CD14-positive monocyte (primary cell): Measurements from ENCODE around the gene MIF4GD. TPM values are rescaled to one million over a fixed set of nuclear protein-coding genes. Genes with fewer than 3 reads are reported as not detected.
A peak's percentile ranks its signal among the peaks of the same experiment; 100 is the strongest.

ENCODE experiments used
- DNase-seq, 3 donors: peaks; one replicate each; pipeline ENCODE4 v3.0.0-alpha.2; 2011 to 2022
- H2AFZ ChIP-seq: 2 replicates; pipeline ENCODE4 v1.6.0; 2012; ENCODE audit warnings: mild to moderate bottlenecking, low read depth, low read length, inconsistent platforms; ENCODE audit not compliant: insufficient read depth, poor library complexity, severe bottlenecking
- H3K27ac ChIP-seq, 2 donors: 1 replicate in 1 of 2; 2 replicates in 1 of 2; pipeline ENCODE4 v1.5.1; 2012 to 2013; ENCODE audit warnings: low read length in 2 of 2, control low read depth in 1 of 2, inconsistent platforms in 1 of 2, low read depth in 1 of 2, mild to moderate bottlenecking in 1 of 2
- H3K27me3 ChIP-seq, 2 donors: one replicate each; pipeline versions ENCODE4 v1.6.0 to v1.6.1; 2011 to 2013; ENCODE audit warnings: low read length in 2 of 2; ENCODE audit not compliant: control insufficient read depth in 2 of 2, insufficient read depth in 2 of 2
- H3K36me3 ChIP-seq, 2 donors: replicated peaks in 1 of 2; 1 replicate in 1 of 2; 2 replicates in 1 of 2; pipeline versions ENCODE4 v1.5.1 to v1.6.1; 2012 to 2013; ENCODE audit warnings: low read length in 2 of 2, control low read depth in 1 of 2, inconsistent platforms in 1 of 2, mild to moderate bottlenecking in 1 of 2; ENCODE audit not compliant: insufficient read depth in 2 of 2, control insufficient read depth in 1 of 2
- H3K4me1 ChIP-seq, 2 donors: 1 replicate in 1 of 2; 2 replicates in 1 of 2; pipeline versions ENCODE4 v1.5.1 to v1.6.1; 2012 to 2013; ENCODE audit warnings: low read length in 2 of 2, control low read depth in 1 of 2, inconsistent platforms in 1 of 2, mild to moderate bottlenecking in 1 of 2, moderate library complexity in 1 of 2; ENCODE audit not compliant: insufficient read depth in 2 of 2, control insufficient read depth in 1 of 2
- H3K4me2 ChIP-seq: replicated peaks from 2 replicates; pipeline ENCODE3; 2012; ENCODE audit warnings: low read length, moderate library complexity, mild to moderate bottlenecking; ENCODE audit not compliant: poor library complexity, severe bottlenecking; ENCODE audit errors: extremely low read depth
- H3K4me3 ChIP-seq, 3 experiments: fragments of 200-600 bp in 1 of 3; sonication (generic) in 1 of 3; replicated peaks in 1 of 3; 1 replicate in 2 of 3; 2 replicates in 1 of 3; pipeline ENCODE4 v1.5.1; 2011 to 2013; ENCODE audit warnings: low read length in 3 of 3, mild to moderate bottlenecking in 3 of 3, control low read depth in 2 of 3, low read depth in 2 of 3, inconsistent platforms in 1 of 3, moderate library complexity in 1 of 3
- H3K79me2 ChIP-seq: 2 replicates; pipeline ENCODE4 v1.6.0; 2012; ENCODE audit warnings: mild to moderate bottlenecking, control low read depth, inconsistent platforms, low read length, moderate library complexity; ENCODE audit not compliant: insufficient read depth
- H3K9ac ChIP-seq: 2 replicates; pipeline ENCODE4 v1.6.0; 2017; ENCODE audit warnings: low read length, mild to moderate bottlenecking; ENCODE audit not compliant: insufficient read depth, poor library complexity, severe bottlenecking
- H3K9me3 ChIP-seq, 2 donors: replicated peaks in 1 of 2; 1 replicate in 1 of 2; 2 replicates in 1 of 2; pipeline versions ENCODE4 v1.5.1 to v1.6.1; 2012 to 2013; ENCODE audit warnings: low read length in 2 of 2, control low read depth in 1 of 2; ENCODE audit not compliant: control insufficient read depth in 1 of 2, insufficient read depth in 1 of 2
- H4K20me1 ChIP-seq: 2 replicates; pipeline ENCODE4 v1.6.0; 2012; ENCODE audit warnings: mild to moderate bottlenecking, low read length, control low read depth, moderate library complexity; ENCODE audit not compliant: insufficient read depth
- H3K27ac Mint-ChIP-seq, 7 donors: one replicate each; pipeline ENCODE4 v1.8.0; 2020; ENCODE audit warnings: mild to moderate bottlenecking in 7 of 7, mixed read lengths in 7 of 7, moderate library complexity in 6 of 7, inconsistent platforms in 2 of 7
- H3K27me3 Mint-ChIP-seq, 3 donors: one replicate each; pipeline ENCODE4 v1.8.0; 2021 to 2022; ENCODE audit warnings: low read depth in 3 of 3, mild to moderate bottlenecking in 3 of 3, mixed read lengths in 3 of 3, moderate library complexity in 3 of 3, inconsistent platforms in 1 of 3
- H3K36me3 Mint-ChIP-seq, 2 donors: one replicate each; pipeline ENCODE4 v1.8.0; 2020; ENCODE audit warnings: mixed read lengths in 2 of 2, inconsistent platforms in 1 of 2, mild to moderate bottlenecking in 1 of 2
- H3K4me1 Mint-ChIP-seq: one replicate; pipeline ENCODE4 v1.8.0; 2020; ENCODE audit warnings: mild to moderate bottlenecking, mixed read lengths
- H3K4me3 Mint-ChIP-seq, 2 donors: one replicate each; pipeline ENCODE4 v1.8.0; 2020; ENCODE audit warnings: mild to moderate bottlenecking in 2 of 2, mixed read lengths in 2 of 2, moderate library complexity in 1 of 2
- H3K9me3 Mint-ChIP-seq, 7 donors: one replicate each; pipeline ENCODE4 v1.8.0; 2020 to 2022; ENCODE audit warnings: mixed read lengths in 7 of 7, mild to moderate bottlenecking in 6 of 7, moderate library complexity in 6 of 7, inconsistent platforms in 2 of 7
- CTCF ChIP-seq: fragments of 200-600 bp; IDR thresholded peaks from one replicate; pipeline ENCODE4 v1.8.0; 2022; ENCODE audit warnings: antibody characterized with exemption, mild to moderate bottlenecking
- WGBS: methylation state at CpG from one replicate; pipeline ENCODE4 v1.1.5; 2013; ENCODE audit warnings: missing lambda C conversion rate; ENCODE audit not compliant: insufficient coverage; 5-methylcytosine and 5-hydroxymethylcytosine counted together
- intact Hi-C, 2 donors: fragments of 100-400 bp; cut with micrococcal nuclease; formaldehyde crosslinking; loops; one replicate each; pipeline versions ENCODE4 v1.15.0 to v1.15.1; 2023
- polyA plus RNA-seq, 3 donors: library from polyadenylated mRNA; depleted of rRNA in 1 of 3; unstranded in 2 of 3; stranded (reverse) in 1 of 3; fragments of 300-500 nt in 2 of 3; fragments of >200 nt in 1 of 3; fragmentation: Illumina TruSeq in 2 of 3; gene quantifications; 1 replicate in 2 of 3; 2 replicates in 1 of 3; pipeline ENCODE4 v1.2.3, GENCODE V29; 2012 to 2021

MIF4GD gene
- polyA plus RNA-seq, 3 donors = 66.9 to 103 (median 80.6) TPM

GRCh38 chr17:75238020-75238580 lies 32.9 kb downstream of the MIF4GD start:
- no peak overlapping the region for H3K4me3 ChIP-seq
- H3K4me1 ChIP-seq = peaks cover 13 to 15% of the 10 kb centered on the region in 2 donors
- no peak overlapping the region for H3K4me2 ChIP-seq
- no peak overlapping the region for H2AFZ ChIP-seq
- Mint-ChIP-seq H3K9me3 (no peaks in the 10 kb centered on the region), H3K36me3 (peaks cover 77 to 99% of the 10 kb centered on the region in 2 donors), H3K27me3 (peaks cover 0 to 3% (median 0%) of the 10 kb centered on the region in 3 donors), H3K4me3 (no peak overlapping the region), H3K4me1 (peaks cover 21% of the 10 kb centered on the region), H3K27ac (peak overlapping the region in 1 of 7 donors; percentile 66)
- H3K27me3 ChIP-seq = no peaks in the 10 kb centered on the region
- H3K79me2 ChIP-seq = peaks cover 22% of the 10 kb centered on the region
- H3K9me3 ChIP-seq = no peaks in the 10 kb centered on the region
- intact Hi-C loops = no loop called here
- WGBS = 96% methylated on average over 9 of the region's 11 CpGs
- no peak overlapping the region for H3K27ac ChIP-seq
- no peak for TF ChIP-seq CTCF
- H3K36me3 ChIP-seq = peaks cover 86 to 94% of the 10 kb centered on the region in 2 donors
- H3K9ac ChIP-seq = no peak overlapping the region
- peaks cover 65% of the 10 kb centered on the region for H4K20me1 ChIP-seq
- DNase-seq = no peak

GRCh38 chr17:75237100-75238014 lies 33.7 kb downstream of the MIF4GD start:
- H2AFZ ChIP-seq = no peak overlapping the region
- peaks cover 22% of the 10 kb centered on the region for H3K79me2 ChIP-seq
- H3K4me3 Mint-ChIP-seq = no peak overlapping the region
- no peak for TF ChIP-seq CTCF
- peaks cover 6 to 7% of the 10 kb centered on the region in 2 donors for H3K4me1 ChIP-seq
- DNase-seq = no peak
- H3K4me1 Mint-ChIP-seq = peaks cover 14% of the 10 kb centered on the region
- intact Hi-C loops = no loop called here
- peaks cover 86 to 94% of the 10 kb centered on the region in 2 donors for H3K36me3 ChIP-seq
- peaks cover 58% of the 10 kb centered on the region for H4K20me1 ChIP-seq
- H3K36me3 Mint-ChIP-seq = peaks cover 77 to 99% of the 10 kb centered on the region in 2 donors
- WGBS = 91% methylated on average over 5 of the region's 12 CpGs
- H3K9ac ChIP-seq = no peak overlapping the region
- H3K27ac ChIP-seq = peak overlapping the region in 1 of 2 donors; percentile 36
- peaks cover 0 to 3% (median 0%) of the 10 kb centered on the region in 3 donors for H3K27me3 Mint-ChIP-seq
- no peak overlapping the region for H3K4me3 ChIP-seq
- no peak overlapping the region for H3K4me2 ChIP-seq
- H3K9me3 Mint-ChIP-seq = no peaks in the 10 kb centered on the region
- H3K9me3 ChIP-seq = no peaks in the 10 kb centered on the region
- no peaks in the 10 kb centered on the region for H3K27me3 ChIP-seq
- H3K27ac Mint-ChIP-seq = peak overlapping the region in 3 of 7 donors; percentile 28 to 73 (median 66)
